Measurements from ENCODE around the gene SELENOO.

The SELENOO gene

GRCh38 chr22:50184902-50185374, 15.9 kb upstream of the SELENOO start (continued):
- TF ChIP-seq, protein P1, sequence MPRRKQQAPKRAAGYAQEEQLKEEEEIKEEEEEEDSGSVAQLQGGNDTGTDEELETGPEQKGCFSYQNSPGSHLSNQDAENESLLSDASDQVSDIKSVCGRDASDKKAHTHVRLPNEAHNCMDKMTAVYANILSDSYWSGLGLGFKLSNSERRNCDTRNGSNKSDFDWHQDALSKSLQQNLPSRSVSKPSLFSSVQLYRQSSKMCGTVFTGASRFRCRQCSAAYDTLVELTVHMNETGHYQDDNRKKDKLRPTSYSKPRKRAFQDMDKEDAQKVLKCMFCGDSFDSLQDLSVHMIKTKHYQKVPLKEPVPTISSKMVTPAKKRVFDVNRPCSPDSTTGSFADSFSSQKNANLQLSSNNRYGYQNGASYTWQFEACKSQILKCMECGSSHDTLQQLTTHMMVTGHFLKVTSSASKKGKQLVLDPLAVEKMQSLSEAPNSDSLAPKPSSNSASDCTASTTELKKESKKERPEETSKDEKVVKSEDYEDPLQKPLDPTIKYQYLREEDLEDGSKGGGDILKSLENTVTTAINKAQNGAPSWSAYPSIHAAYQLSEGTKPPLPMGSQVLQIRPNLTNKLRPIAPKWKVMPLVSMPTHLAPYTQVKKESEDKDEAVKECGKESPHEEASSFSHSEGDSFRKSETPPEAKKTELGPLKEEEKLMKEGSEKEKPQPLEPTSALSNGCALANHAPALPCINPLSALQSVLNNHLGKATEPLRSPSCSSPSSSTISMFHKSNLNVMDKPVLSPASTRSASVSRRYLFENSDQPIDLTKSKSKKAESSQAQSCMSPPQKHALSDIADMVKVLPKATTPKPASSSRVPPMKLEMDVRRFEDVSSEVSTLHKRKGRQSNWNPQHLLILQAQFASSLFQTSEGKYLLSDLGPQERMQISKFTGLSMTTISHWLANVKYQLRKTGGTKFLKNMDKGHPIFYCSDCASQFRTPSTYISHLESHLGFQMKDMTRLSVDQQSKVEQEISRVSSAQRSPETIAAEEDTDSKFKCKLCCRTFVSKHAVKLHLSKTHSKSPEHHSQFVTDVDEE (CRISPR knock-in tag; IDR thresholded peaks at IDR 0.05): no peak
- no peak for TF ChIP-seq ZNF565 (CRISPR knock-in tag; conservative IDR thresholded peaks at IDR 0.05; ENCODE audit: low read depth)
- TF ChIP-seq, protein P2, sequence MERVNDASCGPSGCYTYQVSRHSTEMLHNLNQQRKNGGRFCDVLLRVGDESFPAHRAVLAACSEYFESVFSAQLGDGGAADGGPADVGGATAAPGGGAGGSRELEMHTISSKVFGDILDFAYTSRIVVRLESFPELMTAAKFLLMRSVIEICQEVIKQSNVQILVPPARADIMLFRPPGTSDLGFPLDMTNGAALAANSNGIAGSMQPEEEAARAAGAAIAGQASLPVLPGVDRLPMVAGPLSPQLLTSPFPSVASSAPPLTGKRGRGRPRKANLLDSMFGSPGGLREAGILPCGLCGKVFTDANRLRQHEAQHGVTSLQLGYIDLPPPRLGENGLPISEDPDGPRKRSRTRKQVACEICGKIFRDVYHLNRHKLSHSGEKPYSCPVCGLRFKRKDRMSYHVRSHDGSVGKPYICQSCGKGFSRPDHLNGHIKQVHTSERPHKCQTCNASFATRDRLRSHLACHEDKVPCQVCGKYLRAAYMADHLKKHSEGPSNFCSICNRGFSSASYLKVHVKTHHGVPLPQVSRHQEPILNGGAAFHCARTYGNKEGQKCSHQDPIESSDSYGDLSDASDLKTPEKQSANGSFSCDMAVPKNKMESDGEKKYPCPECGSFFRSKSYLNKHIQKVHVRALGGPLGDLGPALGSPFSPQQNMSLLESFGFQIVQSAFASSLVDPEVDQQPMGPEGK (CRISPR knock-in tag; IDR thresholded peaks at IDR 0.05; ENCODE audit: borderline replicate concordance): no peak

- ATAC-seq: peak; percentile 78
- TF ChIP-seq CSDC2 (CRISPR knock-in tag; IDR thresholded peaks at IDR 0.05) (no peak), SNAI2 (CRISPR knock-in tag; IDR thresholded peaks at IDR 0.05) (no peak), RARB (CRISPR knock-in tag; IDR thresholded peaks at IDR 0.05) (no peak), ZNF565 (CRISPR knock-in tag; conservative IDR thresholded peaks at IDR 0.05; ENCODE audit: low read depth) (no peak), GLIS3 (CRISPR knock-in tag; IDR thresholded peaks at IDR 0.05) (no peak), ESRRG (CRISPR knock-in tag; IDR thresholded peaks at IDR 0.05) (no peak), OSR1 (CRISPR knock-in tag; IDR thresholded peaks at IDR 0.05) (no peak)
Observed at GRCh38 chr22:50185375-50186087, 15.3 kb upstream of the SELENOO start, which contains the start of gene TRABD. TRABD (plus strand) TSS chr22:50185913; CDS start chr22:50193061, 7,148 bp downstream.

DNA sequence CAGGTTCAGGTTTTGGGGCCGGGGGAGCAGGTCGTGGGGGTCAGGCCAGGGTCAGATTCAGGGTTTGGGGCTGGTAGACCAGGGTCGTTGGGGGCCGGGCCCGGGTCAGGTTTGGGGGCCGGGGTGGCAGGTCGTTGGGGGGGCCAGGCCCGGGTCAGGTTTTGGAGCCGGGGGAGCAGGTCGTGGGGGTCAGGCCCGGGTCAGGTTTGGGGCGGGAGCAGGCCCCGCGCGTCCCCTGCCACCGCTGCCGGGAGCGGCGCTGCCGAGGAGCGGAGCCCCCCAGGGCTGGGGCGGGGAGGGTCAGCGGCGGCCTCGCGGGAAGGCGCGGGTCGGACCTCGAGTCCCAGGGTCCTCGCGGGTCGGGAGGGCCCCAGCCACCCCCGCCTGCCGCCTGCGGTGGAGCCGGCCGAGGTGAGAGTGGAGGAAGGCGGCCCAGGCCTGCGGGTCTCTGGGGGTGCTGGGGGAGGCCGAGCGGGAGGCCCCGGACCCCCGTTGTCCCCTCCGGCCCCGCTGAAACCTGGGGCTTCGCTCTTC, 14.6 kb upstream of the SELENOO start:
- ATAC-seq: peak; percentile 3; the same call in 2 of the 3 replicates
- TF ChIP-seq CSDC2 (CRISPR knock-in tag; IDR thresholded peaks at IDR 0.05): no peak
- no peak for TF ChIP-seq ZC3H10 (CRISPR knock-in tag; IDR thresholded peaks at IDR 0.05)
- TF ChIP-seq, protein P2 (CRISPR knock-in tag; IDR thresholded peaks at IDR 0.05; ENCODE audit: borderline replicate concordance): no peak
- TF ChIP-seq RARB (CRISPR knock-in tag; IDR thresholded peaks at IDR 0.05): no peak
- TF ChIP-seq CREB5 (CRISPR knock-in tag; IDR thresholded peaks at IDR 0.05; ENCODE audit: low read depth): no peak
- TF ChIP-seq PPARA (CRISPR knock-in tag; IDR thresholded peaks at IDR 0.05; ENCODE audit: borderline replicate concordance): no peak
- TF ChIP-seq ZNF565 (CRISPR knock-in tag; conservative IDR thresholded peaks at IDR 0.05; ENCODE audit: low read depth): no peak
- TF ChIP-seq TOX (CRISPR knock-in tag; IDR thresholded peaks at IDR 0.05; ENCODE audit: borderline replicate concordance): no peak
- TF ChIP-seq TCF4 (CRISPR knock-in tag; IDR thresholded peaks at IDR 0.05; ENCODE audit: borderline replicate concordance): no peak
- TF ChIP-seq ESRRG (CRISPR knock-in tag; IDR thresholded peaks at IDR 0.05): no peak
- no peak for TF ChIP-seq GLIS3 (CRISPR knock-in tag; IDR thresholded peaks at IDR 0.05)
- no peak for TF ChIP-seq ARNTL (CRISPR knock-in tag; IDR thresholded peaks at IDR 0.05; ENCODE audit: borderline replicate concordance, low read depth)
- no peak for TF ChIP-seq ZFP3 (CRISPR knock-in tag; IDR thresholded peaks at IDR 0.05)
- no peak for TF ChIP-seq BACH2 (CRISPR knock-in tag; IDR thresholded peaks at IDR 0.05; ENCODE audit: borderline replicate concordance)
- no peak for TF ChIP-seq CSRNP3 (CRISPR knock-in tag; IDR thresholded peaks at IDR 0.05)
- no peak for TF ChIP-seq ZNF8 (CRISPR knock-in tag; IDR thresholded peaks at IDR 0.05)
